ENCODE measurements around the gene DGKI. TPM values are rescaled to one million over a fixed set of nuclear protein-coding genes. Genes with fewer than 3 reads are reported as not detected.

The DGKI gene
- total and polyA plus RNA-seq, 3 donors from 2014 or later, result 3.2 to 6.6 (median 4.3) TPM

DNA sequence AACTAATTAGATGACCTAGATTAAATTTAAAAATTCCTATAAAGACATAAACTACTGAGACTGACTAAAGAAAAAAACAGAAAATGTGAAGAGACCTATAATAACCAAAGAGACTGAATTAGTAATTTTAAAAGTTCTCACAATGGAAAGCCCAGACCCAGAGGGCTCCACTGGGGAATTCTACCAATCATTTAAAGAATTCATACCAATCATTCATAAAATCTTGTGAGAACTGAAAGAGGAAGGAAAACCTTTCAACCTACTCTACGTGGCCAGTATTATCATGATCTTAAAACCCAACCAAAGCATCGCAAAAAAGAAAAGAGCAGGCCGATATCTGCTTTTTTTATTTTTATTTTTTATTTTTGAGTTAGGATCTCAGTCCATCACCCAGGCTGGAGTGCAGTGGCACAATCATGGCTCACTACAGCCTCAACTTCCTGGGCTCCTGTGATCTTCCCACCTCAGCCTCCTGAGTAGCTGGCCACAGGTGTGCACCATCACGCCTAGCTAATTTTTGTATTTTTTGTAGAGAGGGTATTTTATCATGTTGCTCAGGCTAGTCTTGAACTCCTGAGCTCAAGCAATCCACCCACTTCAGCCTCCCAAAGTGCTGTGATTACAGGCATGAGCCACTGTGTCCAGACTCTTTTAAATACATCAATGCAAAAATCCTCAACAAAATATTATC, 48.6 kb downstream of the DGKI start:
- no peaks in the 10 kb centered on the region for H3K27me3 ChIP-seq
- WGBS, 2 donors, result 89 to 96% methylated on average over 4 of the region's 4 CpGs
- TF ChIP-seq, protein P1, sequence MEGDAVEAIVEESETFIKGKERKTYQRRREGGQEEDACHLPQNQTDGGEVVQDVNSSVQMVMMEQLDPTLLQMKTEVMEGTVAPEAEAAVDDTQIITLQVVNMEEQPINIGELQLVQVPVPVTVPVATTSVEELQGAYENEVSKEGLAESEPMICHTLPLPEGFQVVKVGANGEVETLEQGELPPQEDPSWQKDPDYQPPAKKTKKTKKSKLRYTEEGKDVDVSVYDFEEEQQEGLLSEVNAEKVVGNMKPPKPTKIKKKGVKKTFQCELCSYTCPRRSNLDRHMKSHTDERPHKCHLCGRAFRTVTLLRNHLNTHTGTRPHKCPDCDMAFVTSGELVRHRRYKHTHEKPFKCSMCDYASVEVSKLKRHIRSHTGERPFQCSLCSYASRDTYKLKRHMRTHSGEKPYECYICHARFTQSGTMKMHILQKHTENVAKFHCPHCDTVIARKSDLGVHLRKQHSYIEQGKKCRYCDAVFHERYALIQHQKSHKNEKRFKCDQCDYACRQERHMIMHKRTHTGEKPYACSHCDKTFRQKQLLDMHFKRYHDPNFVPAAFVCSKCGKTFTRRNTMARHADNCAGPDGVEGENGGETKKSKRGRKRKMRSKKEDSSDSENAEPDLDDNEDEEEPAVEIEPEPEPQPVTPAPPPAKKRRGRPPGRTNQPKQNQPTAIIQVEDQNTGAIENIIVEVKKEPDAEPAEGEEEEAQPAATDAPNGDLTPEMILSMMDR (IDR thresholded peaks at IDR 0.05), result no peak
- TF ChIP-seq POLR2A (IDR thresholded peaks at IDR 0.05), result no peak
- H3K4me1 ChIP-seq, result no peaks in the 10 kb centered on the region
- no peaks in the 10 kb centered on the region for H3K9me3 ChIP-seq
- H3K36me3 ChIP-seq (ENCODE audit: low read depth, missing control alignments), result no peaks in the 10 kb centered on the region
- H3K4me3 ChIP-seq, result no peak overlapping the region
- no peak overlapping the region for H3K27ac ChIP-seq
- intact Hi-C loops (cut with DNase I; ENCODE audit: low total_unique reads), result no loop called here
- DNase-seq, result no peak

DNA sequence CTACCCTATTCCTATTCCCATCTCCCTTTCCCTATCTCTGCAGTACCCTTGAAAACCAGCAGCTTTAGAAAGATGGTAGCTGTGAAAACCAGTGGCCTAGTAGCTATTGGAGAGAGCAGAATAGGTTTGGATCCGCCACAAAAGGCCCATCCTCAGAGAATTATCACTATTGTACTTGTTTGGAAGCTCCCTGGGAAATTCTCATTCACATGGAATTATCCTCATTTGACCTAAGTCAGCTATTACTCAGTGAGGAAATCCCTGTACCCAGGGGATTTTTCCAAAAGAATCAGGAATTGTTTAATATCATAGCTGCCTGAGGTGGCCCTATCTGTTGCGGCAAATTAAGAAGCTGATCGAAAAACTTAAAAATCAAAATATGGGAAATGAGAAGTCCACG, 51.6 kb downstream of the DGKI start:
- 80 to 97% methylated on average over 4 of the region's 4 CpGs for WGBS, 2 donors
- intact Hi-C loops (cut with DNase I; ENCODE audit: low total_unique reads), result no loop called here
- Histone ChIP-seq H3K36me3 (ENCODE audit: low read depth, missing control alignments) (no peaks in the 10 kb centered on the region), H3K27ac (no peak overlapping the region), H3K4me1 (no peaks in the 10 kb centered on the region), H3K4me3 (no peak overlapping the region), H3K27me3 (no peaks in the 10 kb centered on the region), H3K9me3 (no peaks in the 10 kb centered on the region)
- TF ChIP-seq POLR2A (IDR thresholded peaks at IDR 0.05), result no peak
- TF ChIP-seq, protein P1 (IDR thresholded peaks at IDR 0.05), result no peak
- no peak for DNase-seq

DNA sequence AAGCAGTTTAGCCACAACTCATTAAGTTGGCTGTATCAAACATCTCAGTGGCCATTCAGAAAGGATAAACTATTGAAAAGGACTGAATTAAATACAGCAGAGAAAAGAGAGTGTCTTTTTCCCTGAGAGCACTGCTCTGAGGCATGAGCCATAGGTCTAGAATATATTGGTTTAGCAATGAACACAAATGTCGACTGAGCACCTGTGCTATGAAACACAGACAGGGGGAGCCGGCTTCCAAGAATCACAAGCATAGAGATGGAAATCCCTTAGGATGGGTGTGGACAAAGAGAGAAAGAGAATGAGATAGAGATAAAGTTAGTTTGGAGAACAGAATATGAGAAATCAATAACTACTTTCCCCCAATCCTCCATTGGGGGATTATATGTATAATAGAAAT, 54.8 kb downstream of the DGKI start:
- H3K4me1 ChIP-seq, result no peaks in the 10 kb centered on the region
- TF ChIP-seq POLR2A (IDR thresholded peaks at IDR 0.05), result no peak
- TF ChIP-seq, protein P1 (IDR thresholded peaks at IDR 0.05), result no peak
- H3K36me3 ChIP-seq (ENCODE audit: low read depth, missing control alignments), result no peaks in the 10 kb centered on the region
- H3K9me3 ChIP-seq, result no peaks in the 10 kb centered on the region
- no peak overlapping the region for H3K27ac ChIP-seq
- no peak overlapping the region for H3K4me3 ChIP-seq
- WGBS, 2 donors, result 88 to 92% methylated on average over 2 of the region's 2 CpGs
- intact Hi-C loops (cut with DNase I; ENCODE audit: low total_unique reads), result no loop called here
- no peak for DNase-seq
- no peaks in the 10 kb centered on the region for H3K27me3 ChIP-seq

DNA sequence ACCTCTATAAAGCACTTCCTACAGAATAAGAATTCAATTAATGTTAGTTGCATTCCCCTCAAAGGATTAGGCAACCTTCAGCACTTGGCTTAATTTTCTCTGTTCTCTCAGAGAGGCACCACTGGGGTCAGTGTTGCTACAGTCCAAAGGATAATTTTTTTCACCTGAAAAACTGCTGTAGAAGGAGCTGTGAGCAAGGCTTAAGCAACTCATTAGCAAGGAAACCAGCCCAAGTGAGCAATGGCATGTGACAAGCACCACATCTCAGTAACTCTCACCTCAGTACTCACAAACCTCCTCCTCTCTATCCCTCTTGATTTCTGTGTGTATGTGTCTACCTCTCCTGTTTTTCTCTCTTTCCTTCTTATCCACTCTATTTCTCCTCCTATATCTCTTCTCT, 55.9 kb downstream of the DGKI start:
- intact Hi-C loops (cut with DNase I; ENCODE audit: low total_unique reads), result no loop called here
- H3K4me1 ChIP-seq, result no peaks in the 10 kb centered on the region
- DNase-seq, result no peak
- no peak overlapping the region for H3K27ac ChIP-seq
- H3K36me3 ChIP-seq (ENCODE audit: low read depth, missing control alignments), result no peaks in the 10 kb centered on the region
- TF ChIP-seq POLR2A (IDR thresholded peaks at IDR 0.05), result no peak
- no peaks in the 10 kb centered on the region for H3K27me3 ChIP-seq
- H3K9me3 ChIP-seq, result no peaks in the 10 kb centered on the region
- H3K4me3 ChIP-seq, result no peak overlapping the region

DNA sequence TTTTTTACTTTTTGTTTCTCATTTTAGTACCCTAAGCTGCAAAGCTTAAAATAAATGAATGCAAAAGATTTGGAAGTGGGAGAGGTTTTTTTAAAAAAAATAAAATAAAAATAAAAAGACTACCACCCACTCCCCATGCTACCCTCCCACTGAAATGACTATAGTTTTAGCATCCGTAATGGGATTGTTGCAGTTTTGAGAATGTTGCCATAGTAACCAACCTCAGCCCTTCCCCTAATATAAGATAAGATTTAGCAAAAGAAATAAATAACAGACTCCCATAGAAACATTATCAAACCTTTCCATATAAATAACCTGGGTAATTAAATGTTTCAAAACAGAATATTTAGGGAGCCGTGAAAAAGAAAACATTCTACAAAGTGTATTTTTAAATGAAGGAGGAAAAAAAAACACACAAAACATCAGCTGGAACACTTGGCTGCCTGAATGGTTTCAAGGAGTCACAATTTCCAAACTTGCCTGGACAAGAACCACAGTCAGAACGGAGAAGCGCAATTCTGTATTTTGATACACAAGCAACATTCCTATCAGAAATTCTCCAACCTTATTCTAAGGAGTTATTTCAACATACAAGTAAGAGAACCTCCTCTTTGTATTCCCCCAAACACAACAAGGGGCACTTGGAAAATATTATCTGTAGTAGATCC, 57.4 kb downstream of the DGKI start:
- no peak for TF ChIP-seq POLR2A (IDR thresholded peaks at IDR 0.05)
- TF ChIP-seq, protein P1 (IDR thresholded peaks at IDR 0.05), result no peak
- 46 to 60% methylated on average over 4 of the region's 4 CpGs for WGBS, 2 donors
- no peaks in the 10 kb centered on the region for H3K27me3 ChIP-seq
- H3K4me1 ChIP-seq, result no peaks in the 10 kb centered on the region
- intact Hi-C loops (cut with DNase I; ENCODE audit: low total_unique reads), result no loop called here
- no peaks in the 10 kb centered on the region for H3K36me3 ChIP-seq (ENCODE audit: low read depth, missing control alignments)
- no peaks in the 10 kb centered on the region for H3K9me3 ChIP-seq
- no peak overlapping the region for H3K4me3 ChIP-seq
- no peak for DNase-seq
- H3K27ac ChIP-seq, result no peak overlapping the region
